ENCODE results near the gene ICAM1.
"Not testable (repeated sequence)": the region's sequence is repeated elsewhere in the genome, so short reads cannot be mapped to it uniquely, and the experiment has no call there.

ICAM1 gene

GRCh38 chr19:10278935-10279334, 8.0 kb downstream of the ICAM1 start:
- DNase-seq = no peak

- DNase-seq = no peak
Observed at GRCh38 chr19:10279737-10280442, 9.0 kb downstream of the ICAM1 start.

- DNase-seq = not testable (repeated sequence)
Observed at GRCh38 chr19:10282043-10282442, 11.1 kb downstream of the ICAM1 start.

GRCh38 chr19:10283301-10284064, 12.6 kb downstream of the ICAM1 start:
- no peak for DNase-seq

- no peak for DNase-seq
Observed at GRCh38 chr19:10284065-10284959, 13.4 kb downstream of the ICAM1 start.

- DNase-seq = no peak
Observed at GRCh38 chr19:10284960-10285278, 14.0 kb downstream of the ICAM1 start.

GRCh38 chr19:10285393-10285792, 14.5 kb downstream of the ICAM1 start:
- no peak for DNase-seq

- DNase-seq = no peak
Observed at GRCh38 chr19:10286803-10287737, 16.1 kb downstream of the ICAM1 start, which contains the start of gene ICAM4. Gene ICAM4, plus strand, starts transcription at chr19:10286955. Its CDS starts 58 bp downstream, at chr19:10287013.

- DNase-seq = no peak
Observed at GRCh38 chr19:10288662-10289166, 17.8 kb downstream of the ICAM1 start.

GRCh38 chr19:10289167-10289835, 18.4 kb downstream of the ICAM1 start:
- no peak for DNase-seq

GRCh38 chr19:10289836-10290356, 19.0 kb downstream of the ICAM1 start, which contains the start of gene ICAM5:
Gene ICAM5, plus strand, starts transcription at chr19:10289952. Its CDS starts 92 bp downstream, at chr19:10290044.
- DNase-seq = no peak

GRCh38 chr19:10290357-10290875, 19.5 kb downstream of the ICAM1 start:
- no peak for DNase-seq

- DNase-seq = no peak
Observed at GRCh38 chr19:10290876-10291553, 20.1 kb downstream of the ICAM1 start.

- DNase-seq = no peak
Observed at GRCh38 chr19:10291554-10292205, 20.8 kb downstream of the ICAM1 start.

GRCh38 chr19:10292206-10292788, 21.4 kb downstream of the ICAM1 start:
- DNase-seq = peak; percentile 65

- DNase-seq = no peak
Observed at GRCh38 chr19:10292789-10293636, 22.1 kb downstream of the ICAM1 start.

- DNase-seq = no peak
Observed at GRCh38 chr19:10293637-10294367, 22.9 kb downstream of the ICAM1 start.

- no peak for DNase-seq
Observed at GRCh38 chr19:10294368-10294697, 23.4 kb downstream of the ICAM1 start.

All from NCI-H1694 (cell line).